ENCODE results near the gene CBR3.

Gene CBR3

GRCh38 chr21:36184545-36184944 lies 49.7 kb downstream of the CBR3 start:
- DNase-seq (ENCODE audit: low read depth), result no peak

- DNase-seq (ENCODE audit: low read depth), result no peak
Observed at GRCh38 chr21:36185523-36185922, 50.6 kb downstream of the CBR3 start.

GRCh38 chr21:36186081-36186480 lies 51.2 kb downstream of the CBR3 start:
- no peak for DNase-seq (ENCODE audit: low read depth)

- DNase-seq (ENCODE audit: low read depth), result no peak
Observed at GRCh38 chr21:36186506-36187399, 51.9 kb downstream of the CBR3 start.

GRCh38 chr21:36188081-36188681 lies 53.3 kb downstream of the CBR3 start:
- no peak for DNase-seq (ENCODE audit: low read depth)

- no peak for DNase-seq (ENCODE audit: low read depth)
Observed at GRCh38 chr21:36188937-36189336, 54.1 kb downstream of the CBR3 start.

GRCh38 chr21:36190736-36191135 lies 55.9 kb downstream of the CBR3 start:
- DNase-seq (ENCODE audit: low read depth), result no peak

GRCh38 chr21:36193200-36193599 lies 58.3 kb downstream of the CBR3 start:
- DNase-seq (ENCODE audit: low read depth), result no peak

GRCh38 chr21:36194024-36194423 lies 59.1 kb downstream of the CBR3 start:
- no peak for DNase-seq (ENCODE audit: low read depth)

- DNase-seq (ENCODE audit: low read depth), result no peak
Observed at GRCh38 chr21:36195613-36196012, 60.7 kb downstream of the CBR3 start.

Data from HS-5 (cell line).